Renal cortical epithelial cell (primary cell): ENCODE measurements around the gene ADORA3. TPM values are rescaled to one million over a fixed set of nuclear protein-coding genes. Genes with fewer than 3 reads are reported as not detected.
"Not testable (repeated sequence)": the region's sequence is repeated elsewhere in the genome, so short reads cannot be mapped to it uniquely, and the experiment has no call there.

ENCODE experiments used
- DNase-seq: peaks from one replicate; pipeline ENCODE4 v3.0.0-alpha.2; 2011; ENCODE audit warnings: low read depth
- total RNA-seq: library from RNA; depleted of rRNA; stranded (reverse); fragments of >200 nt; gene quantifications from 2 replicates; pipeline ENCODE4 v1.2.3, GENCODE V29; 2014

The ADORA3 gene
- total RNA-seq = not detected in 2 replicates

GRCh38 chr1:111503585-111504060, at the start of gene ADORA3, which contains the start of gene TMIGD3:
TSS of gene ADORA3 (minus strand) at chr1:111503633. CDS start at chr1:111503354, 279 bp downstream.
TSS of gene TMIGD3 (minus strand) at chr1:111503633. CDS start at chr1:111503354, 279 bp downstream.
- DNase-seq = no peak

- DNase-seq = peak; percentile 52
These were observed 49.8 kb upstream of the ADORA3 start for GRCh38 chr1:111553196-111553595.

GRCh38 chr1:111552587-111552986, 49.2 kb upstream of the ADORA3 start:
- DNase-seq = no peak

- no peak for DNase-seq
These were observed 48.4 kb upstream of the ADORA3 start for GRCh38 chr1:111551623-111552411.

GRCh38 chr1:111547786-111548185, 44.4 kb upstream of the ADORA3 start:
- not testable (repeated sequence) for DNase-seq

- DNase-seq = no peak
These were observed 38.8 kb upstream of the ADORA3 start for GRCh38 chr1:111542187-111542586.

GRCh38 chr1:111541721-111542120, 38.3 kb upstream of the ADORA3 start:
- DNase-seq = peak; percentile 93

- DNase-seq = no peak
These were observed 37.5 kb upstream of the ADORA3 start for GRCh38 chr1:111540928-111541327.

- DNase-seq = peak; percentile 78
These were observed 35.1 kb upstream of the ADORA3 start for GRCh38 chr1:111538343-111539025.

GRCh38 chr1:111535256-111536191, 32.1 kb upstream of the ADORA3 start:
- peak; percentile 20 for DNase-seq

- DNase-seq = no peak
These were observed 16.6 kb upstream of the ADORA3 start for GRCh38 chr1:111520053-111520452.

GRCh38 chr1:111517469-111518225, 14.2 kb upstream of the ADORA3 start:
- DNase-seq = no peak

GRCh38 chr1:111516005-111516535, 12.6 kb upstream of the ADORA3 start:
- peak; percentile 59 for DNase-seq

GRCh38 chr1:111515291-111516004, 12.0 kb upstream of the ADORA3 start:
- DNase-seq = peak; percentile 20

GRCh38 chr1:111513410-111514020, 10.1 kb upstream of the ADORA3 start:
- no peak for DNase-seq

- DNase-seq = no peak
These were observed 9.5 kb upstream of the ADORA3 start for GRCh38 chr1:111512931-111513330.

- DNase-seq = no peak
These were observed 8.9 kb upstream of the ADORA3 start for GRCh38 chr1:111512132-111512889.

GRCh38 chr1:111511370-111511769, 7.9 kb upstream of the ADORA3 start:
- no peak for DNase-seq

- DNase-seq = no peak
These were observed 6.6 kb upstream of the ADORA3 start for GRCh38 chr1:111509997-111510375.
